ENCODE results near the gene COL11A2. TPM values are rescaled to one million over a fixed set of nuclear protein-coding genes. Genes with fewer than 3 reads are reported as not detected.
A peak's percentile ranks its signal among the peaks of the same experiment; 100 is the strongest.

Gene COL11A2
- total RNA-seq, 1 experiment from 2014 or later, result 2.3 TPM

- no peaks in the 10 kb centered on the region for H3K36me3 Mint-ChIP-seq (ENCODE audit: insufficient read depth in 1 of 3, low read depth in 3 of 3)
- WGBS (ENCODE audit: extremely low coverage, insufficient read length, low lambda C conversion rate), result no CpG with 5 or more reads among the region's 6 CpGs
- no peak overlapping the region for H3K9ac ChIP-seq (ENCODE audit: extremely low read depth, insufficient read length, low read length)
These were observed 44.6 kb upstream of the COL11A2 start for GRCh38 chr6:33236852-33237251.

More at GRCh38 chr6:33236852-33237251, 44.6 kb upstream of the COL11A2 start:
- Histone ChIP-seq H2BK12ac (ENCODE audit: insufficient read length, low read depth, low read length) (no peak overlapping the region), H3K14ac (ENCODE audit: insufficient read depth, low read length) (no peak overlapping the region), H2BK15ac (ENCODE audit: low read depth, low read length) (no peak overlapping the region), H2BK120ac (ENCODE audit: low read depth, low read length, poor library complexity, severe bottlenecking) (no peak overlapping the region), H4K20me1 (ENCODE audit: control insufficient read depth, insufficient read depth, insufficient read length) (no peaks in the 10 kb centered on the region), H3K79me2 (ENCODE audit: insufficient read depth, low read length) (no peaks in the 10 kb centered on the region), H3T11ph (ENCODE audit: low read length) (no peak overlapping the region), H3K27me3 (ENCODE audit: insufficient read depth, low read length) (no peaks in the 10 kb centered on the region), H3K23ac (ENCODE audit: insufficient read length, low read depth, low read length) (no peak overlapping the region), H2BK5ac (ENCODE audit: insufficient read length, low read length) (no peak overlapping the region), H3K4me1 (ENCODE audit: insufficient read depth, low read length) (peaks cover 3% of the 10 kb centered on the region; the same call in 1 of the 2 replicates), H4K8ac (replicated peaks; ENCODE audit: insufficient read length, low read depth, low read length) (no peak overlapping the region), H3K79me1 (ENCODE audit: insufficient read depth, low read depth, low read length, poor library complexity, severe bottlenecking) (no peaks in the 10 kb centered on the region), H4K91ac (ENCODE audit: insufficient read length, low read depth, low read length) (no peak overlapping the region), H3K9me3 (ENCODE audit: control insufficient read depth, low read depth, low read length) (no peaks in the 10 kb centered on the region), H4K5ac (ENCODE audit: insufficient read length, low read depth, low read length) (no peak overlapping the region), H2AK5ac (ENCODE audit: insufficient read length, low read length) (no peak overlapping the region), H3K27ac (ENCODE audit: insufficient read length, low read depth, low read length) (no peak overlapping the region), H2AFZ (ENCODE audit: low read length) (no peak overlapping the region), H3K23me2 (ENCODE audit: insufficient read length, low read depth, low read length, poor library complexity, severe bottlenecking) (no peaks in the 10 kb centered on the region), H3K4ac (ENCODE audit: low read depth, low read length) (no peak overlapping the region), H2BK20ac (ENCODE audit: low read depth, low read length, poor library complexity, severe bottlenecking) (no peak overlapping the region), H3K56ac (ENCODE audit: insufficient read length, low read depth, low read length) (no peak overlapping the region), H3K4me2 (ENCODE audit: insufficient read depth, insufficient read length, low read length) (no peak overlapping the region), H3K18ac (ENCODE audit: insufficient read length, low read depth, low read length) (no peak overlapping the region)
- H3K27me3 Mint-ChIP-seq (ENCODE audit: low read depth), result peaks cover 69% of the 10 kb centered on the region
- peak overlapping the region in 1 of 3 experiments; percentile 52; a peak in 1 of 7 replicates for H3K27ac Mint-ChIP-seq
- no peaks in the 10 kb centered on the region for H3K9me3 Mint-ChIP-seq
- TF ChIP-seq, protein P1, sequence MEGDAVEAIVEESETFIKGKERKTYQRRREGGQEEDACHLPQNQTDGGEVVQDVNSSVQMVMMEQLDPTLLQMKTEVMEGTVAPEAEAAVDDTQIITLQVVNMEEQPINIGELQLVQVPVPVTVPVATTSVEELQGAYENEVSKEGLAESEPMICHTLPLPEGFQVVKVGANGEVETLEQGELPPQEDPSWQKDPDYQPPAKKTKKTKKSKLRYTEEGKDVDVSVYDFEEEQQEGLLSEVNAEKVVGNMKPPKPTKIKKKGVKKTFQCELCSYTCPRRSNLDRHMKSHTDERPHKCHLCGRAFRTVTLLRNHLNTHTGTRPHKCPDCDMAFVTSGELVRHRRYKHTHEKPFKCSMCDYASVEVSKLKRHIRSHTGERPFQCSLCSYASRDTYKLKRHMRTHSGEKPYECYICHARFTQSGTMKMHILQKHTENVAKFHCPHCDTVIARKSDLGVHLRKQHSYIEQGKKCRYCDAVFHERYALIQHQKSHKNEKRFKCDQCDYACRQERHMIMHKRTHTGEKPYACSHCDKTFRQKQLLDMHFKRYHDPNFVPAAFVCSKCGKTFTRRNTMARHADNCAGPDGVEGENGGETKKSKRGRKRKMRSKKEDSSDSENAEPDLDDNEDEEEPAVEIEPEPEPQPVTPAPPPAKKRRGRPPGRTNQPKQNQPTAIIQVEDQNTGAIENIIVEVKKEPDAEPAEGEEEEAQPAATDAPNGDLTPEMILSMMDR (conservative IDR thresholded peaks at IDR 0.05), result no peak
- H3K4me3 Mint-ChIP-seq, result no peak overlapping the region
- peaks cover 11% of the 10 kb centered on the region in 2 experiments for H3K4me1 Mint-ChIP-seq
- DNase-seq, result no peak
